SU-DHL-6 (cell line): ENCODE measurements around the gene FBN2.

Experiments
- EZH2phosphoT487 ChIP-seq: fragments of 200-600 bp; sonication (generic), shearing (Covaris generic); conservative IDR thresholded peaks from 2 replicates; pipeline ENCODE4 v1.6.1; 2018; ENCODE audit warnings: mild to moderate bottlenecking, antibody characterized with exemption, low read length, moderate library complexity, mixed read lengths
- TF ChIP-seq, protein P1 (sequence below): fragments of 200-600 bp; sonication (generic); IDR thresholded peaks from one replicate; pipeline ENCODE4 v1.5.1; 2017; ENCODE audit warnings: antibody characterized with exemption, mild to moderate bottlenecking, low read length, moderate library complexity; ENCODE audit not compliant: insufficient read depth, poor library complexity, severe bottlenecking

GRCh38 chr5:128395073-128395472, 143.0 kb downstream of the FBN2 start:
- TF ChIP-seq, protein P1, sequence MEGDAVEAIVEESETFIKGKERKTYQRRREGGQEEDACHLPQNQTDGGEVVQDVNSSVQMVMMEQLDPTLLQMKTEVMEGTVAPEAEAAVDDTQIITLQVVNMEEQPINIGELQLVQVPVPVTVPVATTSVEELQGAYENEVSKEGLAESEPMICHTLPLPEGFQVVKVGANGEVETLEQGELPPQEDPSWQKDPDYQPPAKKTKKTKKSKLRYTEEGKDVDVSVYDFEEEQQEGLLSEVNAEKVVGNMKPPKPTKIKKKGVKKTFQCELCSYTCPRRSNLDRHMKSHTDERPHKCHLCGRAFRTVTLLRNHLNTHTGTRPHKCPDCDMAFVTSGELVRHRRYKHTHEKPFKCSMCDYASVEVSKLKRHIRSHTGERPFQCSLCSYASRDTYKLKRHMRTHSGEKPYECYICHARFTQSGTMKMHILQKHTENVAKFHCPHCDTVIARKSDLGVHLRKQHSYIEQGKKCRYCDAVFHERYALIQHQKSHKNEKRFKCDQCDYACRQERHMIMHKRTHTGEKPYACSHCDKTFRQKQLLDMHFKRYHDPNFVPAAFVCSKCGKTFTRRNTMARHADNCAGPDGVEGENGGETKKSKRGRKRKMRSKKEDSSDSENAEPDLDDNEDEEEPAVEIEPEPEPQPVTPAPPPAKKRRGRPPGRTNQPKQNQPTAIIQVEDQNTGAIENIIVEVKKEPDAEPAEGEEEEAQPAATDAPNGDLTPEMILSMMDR, result no peak
- TF ChIP-seq EZH2phosphoT487, result no peak
